RPMI7951 (cell line): ENCODE results near the gene PTGES. TPM values are rescaled to one million over a fixed set of nuclear protein-coding genes. Genes with fewer than 3 reads are reported as not detected.

Source experiments
- total RNA-seq: library from RNA; depleted of rRNA; stranded (reverse); fragments of >200 nt; shearing (Covaris generic); gene quantifications from 2 replicates; pipeline ENCODE4 v1.2.3, GENCODE V29; 2014; rRNA removed

Gene PTGES
- total RNA-seq, 1 experiment from 2014 or later, result 0.96 TPM

Other genes starting within 250 kb of the PTGES start
- gene C9orf50, start 131.9 kb downstream of the PTGES start, total RNA-seq, result not detected in 2 replicates
- 39.2 and 40.6 TPM in 2 replicates for gene NTMT1, start 126.9 kb downstream of the PTGES start, total RNA-seq
- 10.3 and 12.2 TPM in 2 replicates for gene ASB6, start 110.9 kb downstream of the PTGES start, total RNA-seq
- gene PRRX2, start 87.4 kb downstream of the PTGES start, total RNA-seq, result not detected in 2 replicates
- 30.8 and 33.2 TPM in 2 replicates for gene TOR1B, start 50.1 kb upstream of the PTGES start, total RNA-seq
- 34.0 and 35.9 TPM in 2 replicates for gene TOR1A, start 71.1 kb upstream of the PTGES start, total RNA-seq
- gene C9orf78, start 82.2 kb upstream of the PTGES start, total RNA-seq, result 44.1 and 50.6 TPM in 2 replicates
- gene USP20, start 82.4 kb upstream of the PTGES start, total RNA-seq, result 7.3 and 9.1 TPM in 2 replicates